Sigmoid colon (tissue), 7 donors: ENCODE results near the gene CACNA2D3. TPM values are rescaled to one million over a fixed set of nuclear protein-coding genes. Genes with fewer than 3 reads are reported as not detected.
A peak's percentile ranks its signal among the peaks of the same experiment; 100 is the strongest.

Experiments
- DNase-seq: peaks from one replicate; pipeline ENCODE4 v3.0.0-alpha.2; 2019
- H3K27ac ChIP-seq, 4 donors: fragments of 200-600 bp; sonication (generic); one replicate each; pipeline ENCODE4 v1.5.1; 2016 to 2019; ENCODE audit warnings: mild to moderate bottlenecking in 1 of 4
- H3K27me3 ChIP-seq, 3 donors: fragments of 200-600 bp; sonication (generic); one replicate each; pipeline ENCODE4 v1.5.1; 2019; ENCODE audit warnings: mild to moderate bottlenecking in 1 of 3
- H3K36me3 ChIP-seq, 4 donors: fragments of 200-600 bp; sonication (generic); one replicate each; pipeline ENCODE4 v1.5.1; 2016 to 2019
- H3K4me1 ChIP-seq, 4 donors: fragments of 200-600 bp; sonication (generic); one replicate each; pipeline ENCODE4 v1.5.1; 2017 to 2019
- H3K4me3 ChIP-seq, 4 donors: fragments of 200-600 bp; sonication (generic); one replicate each; pipeline ENCODE4 v1.5.1; 2017 to 2019; ENCODE audit warnings: mild to moderate bottlenecking in 2 of 4, moderate library complexity in 1 of 4
- H3K9me3 ChIP-seq, 4 donors: fragments of 200-600 bp in 3 of 4; sonication (generic) in 3 of 4; one replicate each; pipeline versions ENCODE4 v1.5.1 to v1.6.1; 2013 to 2019
- EP300 ChIP-seq, 4 donors: sonication (generic); formaldehyde crosslinking; IDR thresholded peaks; one replicate each; pipeline ENCODE4 v1.6.1; 2017; ENCODE audit warnings: antibody characterized with exemption in 4 of 4
- POLR2A ChIP-seq, 2 donors: fragments of 450-650 bp; IDR thresholded peaks; one replicate each; pipeline ENCODE4 v1.6.1; 2016; ENCODE audit warnings: antibody characterized with exemption in 2 of 2, mild to moderate bottlenecking in 2 of 2, moderate library complexity in 2 of 2
- POLR2AphosphoS5 ChIP-seq, 4 donors: sonication (generic); formaldehyde crosslinking; IDR thresholded peaks; one replicate each; pipeline ENCODE4 v1.6.1; 2017; ENCODE audit warnings: antibody characterized with exemption in 4 of 4
- WGBS, 2 donors: extraction: QIAGEN DNeasy Blood & Tissue Kit; methylation state at CpG; one replicate each; pipeline ENCODE4 v1.1.7; 2013; 5-methylcytosine and 5-hydroxymethylcytosine counted together
- intact Hi-C: fragments of 100-400 bp; cut with DNase I; formaldehyde crosslinking; loops from one replicate; pipeline ENCODE4 v1.15.1; 2023
- polyA plus RNA-seq, 3 donors: library from polyadenylated mRNA; stranded (reverse); fragments of 200-250 nt; gene quantifications; one replicate each; pipeline ENCODE4 v1.2.3, GENCODE V29; 2013
- total RNA-seq, 4 donors: library from RNA; depleted of rRNA; stranded (reverse); fragments of >200 nt; gene quantifications; one replicate each; pipeline ENCODE4 v1.1.0, GENCODE V29; 2016
- TF ChIP-seq, protein P1 (sequence below), 4 experiments: fragments of 450-650 bp in 3 of 4; fragments of 200-600 bp in 1 of 4; IDR thresholded peaks; one replicate each; pipeline ENCODE4 v1.5.1; 2016 to 2019; ENCODE audit warnings: antibody characterized with exemption in 4 of 4, mild to moderate bottlenecking in 3 of 4, moderate library complexity in 2 of 4
- donor health status: healthy with polysubstance abuse.
- donor health status: Bipolar disorder and iron deficiency.
- donor health status: healthy.

The CACNA2D3 gene
- total and polyA plus RNA-seq, 7 donors: 0.32 to 10.2 (median 4.8) TPM; not detected in 1

GRCh38 chr3:54432975-54433374 is 310.6 kb downstream of the CACNA2D3 start:
- Histone ChIP-seq H3K4me3 (no peak overlapping the region), H3K27ac (no peak overlapping the region), H3K4me1 (peaks cover 0 to 3% (median 1%) of the 10 kb centered on the region in 4 donors), H3K9me3 (no peaks in the 10 kb centered on the region), H3K36me3 (no peaks in the 10 kb centered on the region), H3K27me3 (no peaks in the 10 kb centered on the region)
- no peak for DNase-seq
- WGBS, 2 donors: 75 to 85% methylated on average over 1 of the region's 1 CpG
- TF ChIP-seq POLR2AphosphoS5 (IDR thresholded peaks at IDR 0.05): no peak
- no peak for TF ChIP-seq POLR2A (IDR thresholded peaks at IDR 0.05)
- TF ChIP-seq, protein P1, sequence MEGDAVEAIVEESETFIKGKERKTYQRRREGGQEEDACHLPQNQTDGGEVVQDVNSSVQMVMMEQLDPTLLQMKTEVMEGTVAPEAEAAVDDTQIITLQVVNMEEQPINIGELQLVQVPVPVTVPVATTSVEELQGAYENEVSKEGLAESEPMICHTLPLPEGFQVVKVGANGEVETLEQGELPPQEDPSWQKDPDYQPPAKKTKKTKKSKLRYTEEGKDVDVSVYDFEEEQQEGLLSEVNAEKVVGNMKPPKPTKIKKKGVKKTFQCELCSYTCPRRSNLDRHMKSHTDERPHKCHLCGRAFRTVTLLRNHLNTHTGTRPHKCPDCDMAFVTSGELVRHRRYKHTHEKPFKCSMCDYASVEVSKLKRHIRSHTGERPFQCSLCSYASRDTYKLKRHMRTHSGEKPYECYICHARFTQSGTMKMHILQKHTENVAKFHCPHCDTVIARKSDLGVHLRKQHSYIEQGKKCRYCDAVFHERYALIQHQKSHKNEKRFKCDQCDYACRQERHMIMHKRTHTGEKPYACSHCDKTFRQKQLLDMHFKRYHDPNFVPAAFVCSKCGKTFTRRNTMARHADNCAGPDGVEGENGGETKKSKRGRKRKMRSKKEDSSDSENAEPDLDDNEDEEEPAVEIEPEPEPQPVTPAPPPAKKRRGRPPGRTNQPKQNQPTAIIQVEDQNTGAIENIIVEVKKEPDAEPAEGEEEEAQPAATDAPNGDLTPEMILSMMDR (IDR thresholded peaks at IDR 0.05): no peak
- TF ChIP-seq EP300 (IDR thresholded peaks at IDR 0.05): no peak
- intact Hi-C loops: no loop called here

GRCh38 chr3:54433846-54434245 is 311.5 kb downstream of the CACNA2D3 start:
- H3K9me3 ChIP-seq: no peaks in the 10 kb centered on the region
- H3K27ac ChIP-seq: no peak overlapping the region
- TF ChIP-seq EP300 (IDR thresholded peaks at IDR 0.05): no peak
- no peak for TF ChIP-seq POLR2AphosphoS5 (IDR thresholded peaks at IDR 0.05)
- TF ChIP-seq, protein P1 (IDR thresholded peaks at IDR 0.05): no peak
- no peak for DNase-seq
- 47 to 61% methylated on average over 6 of the region's 6 CpGs for WGBS, 2 donors
- no peaks in the 10 kb centered on the region for H3K4me1 ChIP-seq
- H3K4me3 ChIP-seq: no peak overlapping the region
- H3K27me3 ChIP-seq: no peaks in the 10 kb centered on the region
- intact Hi-C loops: no loop called here
- H3K36me3 ChIP-seq: no peaks in the 10 kb centered on the region

DNA sequence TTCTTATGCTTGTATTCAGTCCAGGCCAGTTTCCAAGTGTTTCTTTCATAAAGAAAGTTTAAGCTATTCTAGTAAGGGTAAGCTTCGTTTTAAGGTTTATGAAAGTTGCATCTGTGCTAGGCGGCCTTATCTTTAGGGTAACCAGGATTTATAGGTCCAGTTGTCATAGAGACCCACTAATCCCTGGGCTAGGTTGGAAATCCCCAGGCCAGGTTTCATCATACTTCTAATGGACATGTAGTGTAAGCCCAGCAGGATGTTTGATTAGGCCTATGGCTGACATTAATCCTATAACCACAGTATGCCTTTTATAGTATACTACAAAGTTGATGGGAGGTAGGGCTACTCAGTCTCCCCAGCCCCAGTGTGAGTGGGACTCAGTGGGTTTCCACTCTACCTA is 312.4 kb downstream of the CACNA2D3 start:
- WGBS, 2 donors: 76 to 82% methylated on average over 2 of the region's 2 CpGs
- intact Hi-C loops: no loop called here
- no peaks in the 10 kb centered on the region for H3K27me3 ChIP-seq
- H3K4me3 ChIP-seq: no peak overlapping the region
- no peaks in the 10 kb centered on the region for H3K4me1 ChIP-seq
- H3K9me3 ChIP-seq: no peaks in the 10 kb centered on the region
- no peak for DNase-seq
- H3K27ac ChIP-seq: no peak overlapping the region
- no peak for TF ChIP-seq POLR2AphosphoS5 (IDR thresholded peaks at IDR 0.05)
- no peak for TF ChIP-seq EP300 (IDR thresholded peaks at IDR 0.05)
- no peaks in the 10 kb centered on the region for H3K36me3 ChIP-seq

DNA sequence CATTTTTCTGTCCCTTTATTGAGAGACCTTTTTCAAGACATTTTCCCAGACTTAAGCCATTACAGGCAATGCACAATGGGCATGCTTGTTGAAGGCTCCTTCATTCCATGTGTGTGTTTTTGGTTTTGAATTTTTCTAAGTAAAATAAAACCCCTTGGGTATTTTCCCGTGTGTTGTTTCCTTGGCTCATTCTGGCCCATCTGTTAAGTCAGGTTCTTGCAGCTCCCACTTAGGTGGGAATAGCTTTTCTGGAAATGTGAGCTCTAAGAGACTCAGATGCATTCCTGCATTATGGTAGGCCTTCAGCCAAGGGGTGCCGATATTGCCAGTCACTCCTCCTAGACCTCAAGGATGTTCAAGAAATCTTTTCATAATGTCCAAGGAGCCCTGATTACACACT is 314.9 kb downstream of the CACNA2D3 start:
- no peak for DNase-seq
- WGBS, 2 donors: 91 to 92% methylated on average over 2 of the region's 2 CpGs
- Histone ChIP-seq H3K27me3 (no peaks in the 10 kb centered on the region), H3K27ac (no peak overlapping the region), H3K36me3 (no peaks in the 10 kb centered on the region), H3K4me1 (no peaks in the 10 kb centered on the region), H3K4me3 (no peak overlapping the region), H3K9me3 (no peaks in the 10 kb centered on the region)
- intact Hi-C loops: no loop called here
- TF ChIP-seq POLR2A (IDR thresholded peaks at IDR 0.05): no peak
- TF ChIP-seq EP300 (IDR thresholded peaks at IDR 0.05): no peak
- TF ChIP-seq, protein P1 (IDR thresholded peaks at IDR 0.05): no peak
- TF ChIP-seq POLR2AphosphoS5 (IDR thresholded peaks at IDR 0.05): no peak

DNA sequence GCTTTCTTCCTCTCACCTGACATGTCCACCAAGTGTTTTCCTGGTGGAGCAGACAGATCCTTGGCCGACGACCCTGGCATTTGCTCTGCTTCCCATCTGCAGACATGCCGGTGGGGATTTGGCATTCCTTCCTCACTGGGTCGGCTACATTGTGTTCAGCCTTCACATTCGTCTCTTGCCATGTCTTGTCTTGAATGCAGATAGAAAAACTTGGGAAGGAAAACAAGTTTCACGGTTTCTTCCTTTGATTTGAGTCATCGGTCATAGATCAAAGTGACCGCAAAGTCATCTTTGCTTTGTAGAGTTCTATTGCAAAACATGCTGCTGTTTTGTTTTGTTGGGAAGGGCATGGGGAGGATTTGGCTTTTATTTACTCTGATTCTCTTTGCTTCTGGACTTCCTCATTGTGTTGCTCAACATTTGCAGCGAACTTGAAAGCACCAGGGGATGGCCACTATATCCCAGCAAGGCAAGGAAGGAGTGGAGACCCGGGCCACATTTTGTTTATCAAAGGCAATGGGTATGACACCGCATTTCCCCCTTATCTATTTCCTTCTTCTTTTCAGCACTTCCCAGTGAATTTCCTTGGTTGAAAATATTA is 321.3 kb downstream of the CACNA2D3 start:
- H3K27ac ChIP-seq: peak overlapping the region in 1 of 4 donors; percentile 20
- WGBS, 2 donors: 61 to 72% methylated on average over 11 of the region's 11 CpGs

More for the DNA sequence above, 321.3 kb downstream of the CACNA2D3 start:
- Histone ChIP-seq H3K4me1 (peaks cover 0 to 27% (median 17%) of the 10 kb centered on the region in 4 donors), H3K9me3 (no peaks in the 10 kb centered on the region), H3K4me3 (no peak overlapping the region), H3K27me3 (no peaks in the 10 kb centered on the region), H3K36me3 (no peaks in the 10 kb centered on the region)
- intact Hi-C loops: no loop called here
- peak in 3 of 4 donors; percentile 32 to 67 (median 37) for TF ChIP-seq POLR2AphosphoS5 (IDR thresholded peaks at IDR 0.05)
- TF ChIP-seq, protein P1 (IDR thresholded peaks at IDR 0.05): no peak
- DNase-seq: no peak
